Measurements from ENCODE around the gene CDH23.

CDH23 gene

GRCh38 chr10:71438761-71439160 lies 42.0 kb downstream of the CDH23 start:
- no peak for DNase-seq (ENCODE audit: low read depth in 1 of 2, low spot score in 1 of 2)

GRCh38 chr10:71439670-71440425 lies 43.1 kb downstream of the CDH23 start:
- no peak for DNase-seq (ENCODE audit: low read depth in 1 of 2, low spot score in 1 of 2)

- no peak for DNase-seq (ENCODE audit: low read depth in 1 of 2, low spot score in 1 of 2)
Measured at GRCh38 chr10:71440506-71441035, 43.9 kb downstream of the CDH23 start.

- no peak for DNase-seq (ENCODE audit: low read depth in 1 of 2, low spot score in 1 of 2)
Measured at GRCh38 chr10:71442000-71442399, 45.3 kb downstream of the CDH23 start.

- no peak for DNase-seq (ENCODE audit: low read depth in 1 of 2, low spot score in 1 of 2)
Measured at GRCh38 chr10:71442859-71443570, 46.3 kb downstream of the CDH23 start.

- DNase-seq (ENCODE audit: low read depth in 1 of 2, low spot score in 1 of 2): no peak
Measured at GRCh38 chr10:71443676-71444075, 47.0 kb downstream of the CDH23 start.

GRCh38 chr10:71444284-71445054 lies 47.7 kb downstream of the CDH23 start:
- no peak for DNase-seq (ENCODE audit: low read depth in 1 of 2, low spot score in 1 of 2)

GRCh38 chr10:71447676-71448075 lies 51.0 kb downstream of the CDH23 start:
- DNase-seq (ENCODE audit: low read depth in 1 of 2, low spot score in 1 of 2): no peak

- DNase-seq (ENCODE audit: low read depth in 1 of 2, low spot score in 1 of 2): no peak
Measured at GRCh38 chr10:71448146-71448545, 51.4 kb downstream of the CDH23 start.

GRCh38 chr10:71449026-71449425 lies 52.3 kb downstream of the CDH23 start:
- DNase-seq (ENCODE audit: low read depth in 1 of 2, low spot score in 1 of 2): no peak

- no peak for DNase-seq (ENCODE audit: low read depth in 1 of 2, low spot score in 1 of 2)
Measured at GRCh38 chr10:71451754-71452153, 55.0 kb downstream of the CDH23 start.

- DNase-seq (ENCODE audit: low read depth in 1 of 2, low spot score in 1 of 2): no peak
Measured at GRCh38 chr10:71453186-71453585, 56.5 kb downstream of the CDH23 start.

GRCh38 chr10:71454347-71454746 lies 57.6 kb downstream of the CDH23 start:
- no peak for DNase-seq (ENCODE audit: low read depth in 1 of 2, low spot score in 1 of 2)

- no peak for DNase-seq (ENCODE audit: low read depth in 1 of 2, low spot score in 1 of 2)
Measured at GRCh38 chr10:71455035-71455434, 58.3 kb downstream of the CDH23 start.

GRCh38 chr10:71456631-71457030 lies 59.9 kb downstream of the CDH23 start:
- no peak for DNase-seq (ENCODE audit: low read depth in 1 of 2, low spot score in 1 of 2)

- no peak for DNase-seq (ENCODE audit: low read depth in 1 of 2, low spot score in 1 of 2)
Measured at GRCh38 chr10:71457908-71458307, 61.2 kb downstream of the CDH23 start.

- no peak for DNase-seq (ENCODE audit: low read depth in 1 of 2, low spot score in 1 of 2)
Measured at GRCh38 chr10:71458387-71458786, 61.7 kb downstream of the CDH23 start.

- DNase-seq (ENCODE audit: low read depth in 1 of 2, low spot score in 1 of 2): no peak
Measured at GRCh38 chr10:71459513-71459912, 62.8 kb downstream of the CDH23 start.

- DNase-seq (ENCODE audit: low read depth in 1 of 2, low spot score in 1 of 2): no peak
Measured at GRCh38 chr10:71460615-71461014, 63.9 kb downstream of the CDH23 start.

- no peak for DNase-seq (ENCODE audit: low read depth in 1 of 2, low spot score in 1 of 2)
Measured at GRCh38 chr10:71461457-71461856, 64.7 kb downstream of the CDH23 start.

- DNase-seq (ENCODE audit: low read depth in 1 of 2, low spot score in 1 of 2): no peak
Measured at GRCh38 chr10:71462062-71462935, 65.6 kb downstream of the CDH23 start.
